Testis (tissue), 3 donors: Measurements from ENCODE around the gene TMEM141. TPM values are rescaled to one million over a fixed set of nuclear protein-coding genes. Genes with fewer than 3 reads are reported as not detected.

ENCODE experiments used
- DNase-seq: peaks from one replicate; pipeline ENCODE4 v3.0.0-alpha.2; 2019
- H3K27ac ChIP-seq, 2 donors: fragments of 200-600 bp; sonication (generic); one replicate each; pipeline ENCODE4 v1.5.1; 2019
- H3K27me3 ChIP-seq: fragments of 200-600 bp; sonication (generic); one replicate; pipeline ENCODE4 v1.5.1; 2019
- H3K36me3 ChIP-seq: fragments of 200-600 bp; sonication (generic); one replicate; pipeline ENCODE4 v1.5.1; 2017; ENCODE audit warnings: low read depth; ENCODE audit errors: missing control alignments
- H3K4me1 ChIP-seq: fragments of 200-600 bp; sonication (generic); one replicate; pipeline ENCODE4 v1.5.1; 2019
- H3K4me3 ChIP-seq, 2 donors: fragments of 200-600 bp; sonication (generic); one replicate each; pipeline ENCODE4 v1.5.1; 2017 to 2019
- H3K9me3 ChIP-seq: fragments of 200-600 bp; sonication (generic); one replicate; pipeline ENCODE4 v1.5.1; 2017
- CTCF ChIP-seq, 3 experiments: fragments of 450-650 bp in 2 of 3; fragments of 200-600 bp in 1 of 3; sonication (generic) in 1 of 3; IDR thresholded peaks; one replicate each; pipeline ENCODE4 v1.5.1; 2016 to 2019; ENCODE audit warnings: antibody characterized with exemption in 3 of 3, mild to moderate bottlenecking in 2 of 3, moderate library complexity in 1 of 3
- POLR2A ChIP-seq: fragments of 450-650 bp; IDR thresholded peaks from one replicate; pipeline ENCODE4 v1.6.1; 2017; ENCODE audit warnings: antibody characterized with exemption, mild to moderate bottlenecking, moderate library complexity
- WGBS, 2 donors: methylation state at CpG; one replicate each; pipeline ENCODE4 v1.1.5; 2018; 5-methylcytosine and 5-hydroxymethylcytosine counted together
- intact Hi-C: fragments of 100-400 bp; cut with DNase I; formaldehyde crosslinking; loops from one replicate; pipeline ENCODE4 v1.15.1; 2023; ENCODE audit warnings: low total_unique reads
- polyA plus RNA-seq: library from polyadenylated mRNA; stranded (reverse); fragments of 350-450 nt; fragmentation: Illumina TruSeq; extraction: RNeasy Lipid Tissue Mini Kit (QIAGEN cat#74804); gene quantifications from one replicate; pipeline ENCODE4 v1.2.3, GENCODE V29; 2014; ENCODE audit warnings: low read depth, low replicate concordance; ENCODE audit not compliant: insufficient read depth
- total RNA-seq, 2 donors: library from RNA; depleted of rRNA; stranded (reverse); fragments of >200 nt; gene quantifications; one replicate each; pipeline ENCODE4 v1.2.3, GENCODE V29; 2016

The TMEM141 gene
- total and polyA plus RNA-seq, 3 donors from 2014 or later, result 80.4 to 127 (median 108) TPM

GRCh38 chr9:136744773-136745172 is 46.4 kb upstream of the TMEM141 start:
- no peaks in the 10 kb centered on the region for H3K27me3 ChIP-seq

GRCh38 chr9:136745389-136746154 is 45.6 kb upstream of the TMEM141 start:
- intact Hi-C loops, result no loop called here
- no peak for TF ChIP-seq CTCF (IDR thresholded peaks at IDR 0.05)
- TF ChIP-seq POLR2A, result no peak
- DNase-seq, result no peak
- no peak overlapping the region for H3K27ac ChIP-seq
- no peak overlapping the region for H3K4me3 ChIP-seq
- no peaks in the 10 kb centered on the region for H3K27me3 ChIP-seq
- peaks cover 49% of the 10 kb centered on the region for H3K4me1 ChIP-seq
- H3K9me3 ChIP-seq, result no peaks in the 10 kb centered on the region
- 78 to 84% methylated on average over 9 to 23 of the region's 23 CpGs for WGBS, 2 donors
- H3K36me3 ChIP-seq, result no peaks in the 10 kb centered on the region

More at GRCh38 chr9:136744773-136745172, 46.4 kb upstream of the TMEM141 start:
- no peak for TF ChIP-seq CTCF (IDR thresholded peaks at IDR 0.05)
- Histone ChIP-seq H3K4me3 (no peak overlapping the region), H3K27ac (no peak overlapping the region), H3K9me3 (no peaks in the 10 kb centered on the region), H3K4me1 (peaks cover 44% of the 10 kb centered on the region), H3K36me3 (no peaks in the 10 kb centered on the region)
- DNase-seq, result no peak
- 77 to 88% methylated on average over 9 to 18 of the region's 18 CpGs for WGBS, 2 donors
- intact Hi-C loops, result no loop called here

GRCh38 chr9:136746155-136746490 is 45.0 kb upstream of the TMEM141 start:
- Histone ChIP-seq H3K27ac (no peak overlapping the region), H3K4me1 (peaks cover 44% of the 10 kb centered on the region), H3K36me3 (no peaks in the 10 kb centered on the region), H3K9me3 (no peaks in the 10 kb centered on the region), H3K4me3 (no peak overlapping the region), H3K27me3 (no peaks in the 10 kb centered on the region)
- intact Hi-C loops, result no loop called here
- 77 to 83% methylated on average over 17 to 22 of the region's 22 CpGs for WGBS, 2 donors
- TF ChIP-seq CTCF (IDR thresholded peaks at IDR 0.05) (no peak), POLR2A (no peak)
- DNase-seq, result no peak

- WGBS, 2 donors, result 90 to 91% methylated on average over 6 to 17 of the region's 18 CpGs
- peaks cover 39% of the 10 kb centered on the region for H3K4me1 ChIP-seq
- intact Hi-C loops, result no loop called here
- no peak overlapping the region for H3K4me3 ChIP-seq
- DNase-seq, result no peak
- H3K36me3 ChIP-seq, result no peaks in the 10 kb centered on the region
- no peak for TF ChIP-seq POLR2A
- no peak for TF ChIP-seq CTCF (IDR thresholded peaks at IDR 0.05)
- no peaks in the 10 kb centered on the region for H3K27me3 ChIP-seq
- no peaks in the 10 kb centered on the region for H3K9me3 ChIP-seq
- H3K27ac ChIP-seq, result no peak overlapping the region
These were observed 44.5 kb upstream of the TMEM141 start for GRCh38 chr9:136746621-136747020.
